ENCODE measurements around the gene USP32. TPM values are rescaled to one million over a fixed set of nuclear protein-coding genes. Genes with fewer than 3 reads are reported as not detected.

The USP32 gene
- total RNA-seq, 4 donors from 2014 or later: 29.1 to 74.1 (median 42.5) TPM

DNA sequence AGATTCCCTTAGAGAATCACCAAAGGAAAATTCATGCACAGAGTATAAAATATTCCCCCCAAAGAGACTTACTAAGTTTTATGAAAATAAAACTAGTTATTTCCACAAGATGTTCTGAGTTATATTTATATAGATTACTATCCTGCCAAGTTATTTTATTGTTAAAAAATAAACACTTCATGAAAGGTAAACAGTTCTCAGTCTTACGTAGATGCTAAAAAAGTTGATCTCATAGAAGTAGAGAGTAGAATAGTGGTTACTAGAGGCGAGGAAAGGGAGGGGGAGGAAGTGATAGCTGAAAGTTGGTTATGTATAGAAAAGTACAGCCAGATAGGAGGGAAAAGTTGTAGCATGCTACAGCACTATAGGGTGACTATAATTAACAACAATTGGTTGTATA, 65.2 kb downstream of the USP32 start:
- TF ChIP-seq, protein P1, sequence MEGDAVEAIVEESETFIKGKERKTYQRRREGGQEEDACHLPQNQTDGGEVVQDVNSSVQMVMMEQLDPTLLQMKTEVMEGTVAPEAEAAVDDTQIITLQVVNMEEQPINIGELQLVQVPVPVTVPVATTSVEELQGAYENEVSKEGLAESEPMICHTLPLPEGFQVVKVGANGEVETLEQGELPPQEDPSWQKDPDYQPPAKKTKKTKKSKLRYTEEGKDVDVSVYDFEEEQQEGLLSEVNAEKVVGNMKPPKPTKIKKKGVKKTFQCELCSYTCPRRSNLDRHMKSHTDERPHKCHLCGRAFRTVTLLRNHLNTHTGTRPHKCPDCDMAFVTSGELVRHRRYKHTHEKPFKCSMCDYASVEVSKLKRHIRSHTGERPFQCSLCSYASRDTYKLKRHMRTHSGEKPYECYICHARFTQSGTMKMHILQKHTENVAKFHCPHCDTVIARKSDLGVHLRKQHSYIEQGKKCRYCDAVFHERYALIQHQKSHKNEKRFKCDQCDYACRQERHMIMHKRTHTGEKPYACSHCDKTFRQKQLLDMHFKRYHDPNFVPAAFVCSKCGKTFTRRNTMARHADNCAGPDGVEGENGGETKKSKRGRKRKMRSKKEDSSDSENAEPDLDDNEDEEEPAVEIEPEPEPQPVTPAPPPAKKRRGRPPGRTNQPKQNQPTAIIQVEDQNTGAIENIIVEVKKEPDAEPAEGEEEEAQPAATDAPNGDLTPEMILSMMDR (IDR thresholded peaks at IDR 0.05): no peak
- TF ChIP-seq POLR2A (IDR thresholded peaks at IDR 0.05): no peak
- H3K27ac ChIP-seq: no peak overlapping the region
- WGBS, 2 donors: 61 to 80% methylated on average over 2 of the region's 2 CpGs

GRCh38 chr17:60325730-60326524, 66.0 kb downstream of the USP32 start:
- Histone ChIP-seq H3K27me3 (no peaks in the 10 kb centered on the region), H3K36me3 (peaks cover 0 to 22% (median 0%) of the 10 kb centered on the region in 3 donors), H3K9me3 (no peaks in the 10 kb centered on the region), H3K4me1 (no peaks in the 10 kb centered on the region), H3K4me3 (no peak overlapping the region), H3K27ac (no peak overlapping the region)
- 88 to 91% methylated on average over 8 to 13 of the region's 13 CpGs for WGBS, 2 donors
- DNase-seq: no peak
- intact Hi-C loops (cut with DNase I): no loop called here
- TF ChIP-seq, protein P1 (IDR thresholded peaks at IDR 0.05): no peak
- TF ChIP-seq POLR2A (IDR thresholded peaks at IDR 0.05): no peak

More for the DNA sequence above, 65.2 kb downstream of the USP32 start:
- H3K4me1 ChIP-seq: no peaks in the 10 kb centered on the region
- peaks cover 0 to 28% (median 0%) of the 10 kb centered on the region in 3 donors for H3K36me3 ChIP-seq
- DNase-seq: no peak
- intact Hi-C loops (cut with DNase I): no loop called here
- no peaks in the 10 kb centered on the region for H3K27me3 ChIP-seq
- no peaks in the 10 kb centered on the region for H3K9me3 ChIP-seq
- no peak overlapping the region for H3K4me3 ChIP-seq

- H3K9me3 ChIP-seq: no peaks in the 10 kb centered on the region
- 96 to 100% methylated on average over 1 of the region's 1 CpG for WGBS, 2 donors
- intact Hi-C loops (cut with DNase I): no loop called here
- no peak overlapping the region for H3K27ac ChIP-seq
- DNase-seq: no peak
- TF ChIP-seq, protein P1 (IDR thresholded peaks at IDR 0.05): no peak
- no peak for TF ChIP-seq POLR2A (IDR thresholded peaks at IDR 0.05)
- no peak overlapping the region for H3K4me3 ChIP-seq
- H3K36me3 ChIP-seq: peaks cover 0 to 21% (median 0%) of the 10 kb centered on the region in 3 donors
- no peaks in the 10 kb centered on the region for H3K4me1 ChIP-seq
- H3K27me3 ChIP-seq: no peaks in the 10 kb centered on the region
These were observed 68.2 kb downstream of the USP32 start for GRCh38 chr17:60323754-60324153.

- Histone ChIP-seq H3K4me1 (peaks cover 0 to under 1% (median 0%) of the 10 kb centered on the region in 3 donors), H3K9me3 (no peaks in the 10 kb centered on the region), H3K4me3 (no peak overlapping the region), H3K27ac (no peak overlapping the region), H3K36me3 (peaks cover 0 to 8% (median 0%) of the 10 kb centered on the region in 3 donors), H3K27me3 (no peaks in the 10 kb centered on the region)
- intact Hi-C loops (cut with DNase I): no loop called here
- DNase-seq: no peak
- TF ChIP-seq POLR2A (IDR thresholded peaks at IDR 0.05): no peak
- TF ChIP-seq, protein P1 (IDR thresholded peaks at IDR 0.05): no peak
- 79 to 80% methylated on average over 2 of the region's 2 CpGs for WGBS, 2 donors
These were observed 69.9 kb downstream of the USP32 start for GRCh38 chr17:60322056-60322387.

GRCh38 chr17:60321336-60322055, 70.4 kb downstream of the USP32 start:
- Histone ChIP-seq H3K4me3 (no peak overlapping the region), H3K36me3 (peaks cover 0 to 8% (median 0%) of the 10 kb centered on the region in 3 donors), H3K9me3 (no peaks in the 10 kb centered on the region), H3K27me3 (no peaks in the 10 kb centered on the region), H3K4me1 (peaks cover 0 to 3% (median 0%) of the 10 kb centered on the region in 3 donors), H3K27ac (no peak overlapping the region)
- intact Hi-C loops (cut with DNase I): no loop called here
- no peak for DNase-seq
- no peak for TF ChIP-seq POLR2A (IDR thresholded peaks at IDR 0.05)
- TF ChIP-seq, protein P1 (IDR thresholded peaks at IDR 0.05): no peak
- 84 to 96% methylated on average over 4 of the region's 4 CpGs for WGBS, 2 donors
